CD4-positive, alpha-beta T cell treated with Interferon gamma for 1 hour (primary cell): Measurements from ENCODE around the gene TACO1.
A peak's percentile ranks its signal among the peaks of the same experiment; 100 is the strongest.

ENCODE experiments used
- DNase-seq: peaks from one replicate; pipeline ENCODE4 v3.0.0-alpha.2; 2020

TACO1 gene

GRCh38 chr17:63600569-63601438 lies at the start of gene TACO1:
TACO1 (plus strand) TSS chr17:63600895; CDS start chr17:63601084, 189 bp downstream.
- peak; percentile 57 for DNase-seq

- no peak for DNase-seq
These were observed 48.5 kb upstream of the TACO1 start for GRCh38 chr17:63552211-63552610.

- DNase-seq = no peak
These were observed 45.1 kb upstream of the TACO1 start for GRCh38 chr17:63555500-63556156.

- no peak for DNase-seq
These were observed 43.3 kb upstream of the TACO1 start for GRCh38 chr17:63557416-63557815.

GRCh38 chr17:63558441-63558840 lies 42.3 kb upstream of the TACO1 start:
- DNase-seq = no peak

GRCh38 chr17:63561819-63562218 lies 38.9 kb upstream of the TACO1 start:
- no peak for DNase-seq

GRCh38 chr17:63563339-63563738 lies 37.4 kb upstream of the TACO1 start:
- no peak for DNase-seq

- DNase-seq = no peak
These were observed 36.1 kb upstream of the TACO1 start for GRCh38 chr17:63564562-63564961.

- DNase-seq = no peak
These were observed 33.5 kb upstream of the TACO1 start for GRCh38 chr17:63567229-63567628.

GRCh38 chr17:63568563-63568962 lies 32.1 kb upstream of the TACO1 start:
- no peak for DNase-seq

- DNase-seq = no peak
These were observed 28.9 kb upstream of the TACO1 start for GRCh38 chr17:63571632-63572310.

- no peak for DNase-seq
These were observed 27.1 kb upstream of the TACO1 start for GRCh38 chr17:63573634-63574033.

GRCh38 chr17:63578027-63578768 lies 22.5 kb upstream of the TACO1 start:
- DNase-seq = no peak

GRCh38 chr17:63578769-63579111 lies 22.0 kb upstream of the TACO1 start:
- no peak for DNase-seq

- no peak for DNase-seq
These were observed 21.1 kb upstream of the TACO1 start for GRCh38 chr17:63579633-63580032.

GRCh38 chr17:63587770-63588169 lies 12.9 kb upstream of the TACO1 start:
- no peak for DNase-seq

GRCh38 chr17:63588797-63589196 lies 11.9 kb upstream of the TACO1 start:
- no peak for DNase-seq

- no peak for DNase-seq
These were observed 11.0 kb upstream of the TACO1 start for GRCh38 chr17:63589646-63590045.

- no peak for DNase-seq
These were observed 7.9 kb upstream of the TACO1 start for GRCh38 chr17:63592797-63593196.

GRCh38 chr17:63595132-63595531 lies 5.6 kb upstream of the TACO1 start:
- DNase-seq = no peak

GRCh38 chr17:63596856-63597586 lies 3.7 kb upstream of the TACO1 start:
- DNase-seq = no peak

- DNase-seq = no peak
These were observed 2.4 kb upstream of the TACO1 start for GRCh38 chr17:63598281-63598680.
